ENCODE measurements around the gene LONRF2. TPM values are rescaled to one million over a fixed set of nuclear protein-coding genes. Genes with fewer than 3 reads are reported as not detected.
"Not testable (repeated sequence)": the region's sequence is repeated elsewhere in the genome, so short reads cannot be mapped to it uniquely, and the experiment has no call there.

LONRF2 gene
- polyA plus RNA-seq, 1 donor (not counting 4 experiments of a cell fraction or from before 2014, with no cell fraction given): not detected

- peak; percentile 63 for DNase-seq (ENCODE audit: low read depth, low spot score)
- no peak overlapping the region for H3K4me3 ChIP-seq (ENCODE audit: control insufficient read depth in 2 of 3, extremely low read depth in 1 of 3, insufficient read depth in 2 of 3, low read depth in 1 of 3, low read length in 3 of 3)
- no peak overlapping the region for H3K4me2 ChIP-seq (ENCODE audit: control insufficient read depth, extremely low read depth, insufficient read depth, low read depth, low read length)
- H3K9me3 ChIP-seq (ENCODE audit: control insufficient read depth, low read depth, low read length): no peaks in the 10 kb centered on the region
- H3K27me3 ChIP-seq (ENCODE audit: control insufficient read depth, extremely low read depth, insufficient read depth, low read length): peaks cover 5% of the 10 kb centered on the region
- no peaks in the 10 kb centered on the region for H3K79me2 ChIP-seq (ENCODE audit: control insufficient read depth, insufficient read depth, low read length)
- H3K36me3 ChIP-seq (ENCODE audit: control insufficient read depth in 2 of 2, extremely low read depth in 1 of 2, insufficient read depth in 2 of 2, low read length in 2 of 2): no peaks in the 10 kb centered on the region
- H2AFZ ChIP-seq (ENCODE audit: control insufficient read depth, low read length): no peak overlapping the region
- H3K9me1 ChIP-seq (ENCODE audit: control insufficient read depth, extremely low read depth, insufficient read depth, low read length): no peaks in the 10 kb centered on the region
- TF ChIP-seq CTCF (optimal IDR thresholded peaks at IDR 0.05 in 1 of 3, IDR thresholded peaks at IDR 0.05 in 1 of 3, conservative IDR thresholded peaks at IDR 0.05 in 1 of 3; ENCODE audit: extremely low read depth in 1 of 3, insufficient read depth in 2 of 3, low read length in 3 of 3) (no peak), EZH2 (IDR thresholded peaks at IDR 0.05; ENCODE audit: low read length) (no peak)
- FAIRE-seq: peak; percentile 81
- H3K4me1 ChIP-seq (ENCODE audit: control insufficient read depth, extremely low read depth, insufficient read depth, low read length): peaks cover 9% of the 10 kb centered on the region
- no peaks in the 10 kb centered on the region for H4K20me1 ChIP-seq (ENCODE audit: control insufficient read depth, extremely low read depth, insufficient read depth, low read length)
- dilution Hi-C loops (cut with MboI; ENCODE audit: extremely low pct_ligation_motif_present, low sequenced_read_pairs): no loop called here
- H3K27ac ChIP-seq (ENCODE audit: control insufficient read depth, insufficient read depth, low read length): no peak overlapping the region
- H3K9ac ChIP-seq (ENCODE audit: control insufficient read depth, extremely low read depth, insufficient read depth, low read length): no peak overlapping the region
Observed at GRCh38 chr2:100365434-100365833, 43.1 kb upstream of the LONRF2 start.

GRCh38 chr2:100362269-100362668 is 40.0 kb upstream of the LONRF2 start:
- H3K4me3 ChIP-seq (ENCODE audit: control insufficient read depth in 2 of 3, extremely low read depth in 1 of 3, insufficient read depth in 2 of 3, low read depth in 1 of 3, low read length in 3 of 3); H3K4me2 ChIP-seq (ENCODE audit: control insufficient read depth, extremely low read depth, insufficient read depth, low read depth, low read length); H3K27me3 ChIP-seq (ENCODE audit: control insufficient read depth, extremely low read depth, insufficient read depth, low read length); H3K9ac ChIP-seq (ENCODE audit: control insufficient read depth, extremely low read depth, insufficient read depth, low read length); H3K4me1 ChIP-seq (ENCODE audit: control insufficient read depth, extremely low read depth, insufficient read depth, low read length); H3K9me3 ChIP-seq (ENCODE audit: control insufficient read depth, low read depth, low read length); FAIRE-seq; H3K9me1 ChIP-seq (ENCODE audit: control insufficient read depth, extremely low read depth, insufficient read depth, low read length); H4K20me1 ChIP-seq (ENCODE audit: control insufficient read depth, extremely low read depth, insufficient read depth, low read length); H3K27ac ChIP-seq (ENCODE audit: control insufficient read depth, insufficient read depth, low read length); H3K36me3 ChIP-seq (ENCODE audit: control insufficient read depth in 2 of 2, extremely low read depth in 1 of 2, insufficient read depth in 2 of 2, low read length in 2 of 2); DNase-seq (ENCODE audit: low read depth, low spot score); H2AFZ ChIP-seq (ENCODE audit: control insufficient read depth, low read length); dilution Hi-C loops (cut with MboI; ENCODE audit: extremely low pct_ligation_motif_present, low sequenced_read_pairs); H3K79me2 ChIP-seq (ENCODE audit: control insufficient read depth, insufficient read depth, low read length): not testable (repeated sequence)

- Histone ChIP-seq H3K4me3 (ENCODE audit: control insufficient read depth in 2 of 3, extremely low read depth in 1 of 3, insufficient read depth in 2 of 3, low read depth in 1 of 3, low read length in 3 of 3) (no peak overlapping the region), H3K4me1 (ENCODE audit: control insufficient read depth, extremely low read depth, insufficient read depth, low read length) (no peaks in the 10 kb centered on the region), H2AFZ (ENCODE audit: control insufficient read depth, low read length) (no peak overlapping the region), H4K20me1 (ENCODE audit: control insufficient read depth, extremely low read depth, insufficient read depth, low read length) (no peaks in the 10 kb centered on the region), H3K9ac (ENCODE audit: control insufficient read depth, extremely low read depth, insufficient read depth, low read length) (no peak overlapping the region), H3K9me1 (ENCODE audit: control insufficient read depth, extremely low read depth, insufficient read depth, low read length) (no peaks in the 10 kb centered on the region), H3K36me3 (ENCODE audit: control insufficient read depth in 2 of 2, extremely low read depth in 1 of 2, insufficient read depth in 2 of 2, low read length in 2 of 2) (no peaks in the 10 kb centered on the region), H3K9me3 (ENCODE audit: control insufficient read depth, low read depth, low read length) (no peaks in the 10 kb centered on the region), H3K27ac (ENCODE audit: control insufficient read depth, insufficient read depth, low read length) (no peak overlapping the region), H3K27me3 (ENCODE audit: control insufficient read depth, extremely low read depth, insufficient read depth, low read length) (no peaks in the 10 kb centered on the region), H3K79me2 (ENCODE audit: control insufficient read depth, insufficient read depth, low read length) (no peaks in the 10 kb centered on the region), H3K4me2 (ENCODE audit: control insufficient read depth, extremely low read depth, insufficient read depth, low read depth, low read length) (no peak overlapping the region)
- dilution Hi-C loops (cut with MboI; ENCODE audit: extremely low pct_ligation_motif_present, low sequenced_read_pairs): no loop called here
- TF ChIP-seq EZH2 (IDR thresholded peaks at IDR 0.05; ENCODE audit: low read length) (no peak), CTCF (optimal IDR thresholded peaks at IDR 0.05 in 1 of 3, IDR thresholded peaks at IDR 0.05 in 1 of 3, conservative IDR thresholded peaks at IDR 0.05 in 1 of 3; ENCODE audit: extremely low read depth in 1 of 3, insufficient read depth in 2 of 3, low read length in 3 of 3) (no peak)
- DNase-seq (ENCODE audit: low read depth, low spot score): no peak
- FAIRE-seq: no peak
Observed at GRCh38 chr2:100359576-100359975, 37.3 kb upstream of the LONRF2 start.

Measured in keratinocyte (primary cell).